GM12875 (cell line): ENCODE data around the gene NES.
"Not testable (repeated sequence)": the region's sequence is repeated elsewhere in the genome, so short reads cannot be mapped to it uniquely, and the experiment has no call there.

Source experiments
- H3K4me3 ChIP-seq: one replicate; pipeline ENCODE4 v1.5.1; 2011; ENCODE audit warnings: low read depth, low read length, control low read depth
- CTCF ChIP-seq: IDR thresholded peaks from 2 replicates; pipeline ENCODE4 v1.5.1; 2011; ENCODE audit warnings: low read depth, mild to moderate bottlenecking, control low read depth, inconsistent platforms, low read length, moderate library complexity, borderline replicate concordance; ENCODE audit not compliant: insufficient read depth

Gene NES

DNA sequence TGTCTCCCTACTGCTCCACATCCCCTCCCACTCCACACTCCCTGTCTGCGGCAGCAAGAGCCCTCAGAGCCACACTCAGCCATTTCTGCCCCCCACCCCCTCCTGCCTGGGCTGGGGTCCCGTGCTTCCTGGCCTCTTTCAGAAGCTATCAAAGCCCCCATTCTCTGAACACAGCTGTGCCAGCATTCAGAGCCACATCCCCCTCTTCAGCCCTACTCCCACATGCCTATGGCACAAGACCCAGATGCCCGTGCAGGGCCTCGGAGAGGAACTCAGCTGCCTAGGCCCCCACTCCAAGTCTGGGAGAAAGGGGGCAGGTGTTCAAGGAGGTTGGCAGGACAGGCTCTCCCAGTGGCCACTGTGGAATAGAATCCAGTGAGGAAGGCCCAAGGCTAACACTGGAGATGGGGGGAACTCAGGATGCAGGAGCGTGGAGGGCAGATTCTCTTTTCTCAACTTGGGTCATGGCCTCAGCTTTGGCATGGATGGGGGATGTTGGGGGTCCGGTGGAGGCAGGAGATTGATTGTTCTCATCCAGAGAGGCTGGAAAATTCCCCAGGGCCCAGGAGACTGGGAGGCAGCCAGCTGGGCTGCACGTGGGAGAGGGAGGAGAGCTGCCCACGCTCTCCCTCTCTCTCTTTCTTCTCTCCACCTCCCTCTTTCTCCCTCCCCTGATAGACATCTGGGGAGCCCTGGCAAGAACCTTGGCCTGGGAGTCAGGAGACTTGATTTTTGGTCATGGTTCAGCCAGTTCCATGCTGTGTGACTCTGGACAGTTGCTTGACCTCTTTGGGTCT is 38.8 kb downstream of the NES start:
- no peak overlapping the region for H3K4me3 ChIP-seq
- TF ChIP-seq CTCF: no peak

DNA sequence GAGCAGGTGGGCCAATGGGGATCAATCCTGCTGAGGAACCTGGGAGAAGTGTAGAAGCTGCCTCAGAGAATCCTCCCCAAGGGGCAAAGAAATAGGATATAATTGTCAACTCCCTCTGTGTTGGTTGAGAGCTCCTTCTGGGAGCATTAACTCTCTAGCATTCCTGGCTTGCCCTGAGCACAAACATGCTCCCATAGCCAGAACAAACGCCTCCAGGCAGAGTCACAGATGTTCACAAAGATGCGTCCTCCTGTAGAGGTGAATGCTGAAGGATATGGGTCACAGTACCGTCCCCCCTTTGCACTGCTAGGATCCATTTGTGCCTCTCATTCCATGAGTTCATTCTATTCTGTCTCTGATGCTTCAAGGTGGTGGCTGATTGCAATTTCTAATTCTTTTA is 44.9 kb downstream of the NES start:
- H3K4me3 ChIP-seq: no peak overlapping the region
- no peak for TF ChIP-seq CTCF

- not testable (repeated sequence) for H3K4me3 ChIP-seq
These were observed 46.1 kb downstream of the NES start for GRCh38 chr1:156631152-156631551.

- no peak for TF ChIP-seq CTCF
- no peak overlapping the region for H3K4me3 ChIP-seq
These were observed 47.3 kb downstream of the NES start for GRCh38 chr1:156629823-156630449.

GRCh38 chr1:156627313-156627880 is 49.8 kb downstream of the NES start:
- peak; percentile 64 for TF ChIP-seq CTCF
- no peak overlapping the region for H3K4me3 ChIP-seq

GRCh38 chr1:156626079-156626438 is 51.1 kb downstream of the NES start:
- no peak for TF ChIP-seq CTCF
- H3K4me3 ChIP-seq: no peak overlapping the region

DNA sequence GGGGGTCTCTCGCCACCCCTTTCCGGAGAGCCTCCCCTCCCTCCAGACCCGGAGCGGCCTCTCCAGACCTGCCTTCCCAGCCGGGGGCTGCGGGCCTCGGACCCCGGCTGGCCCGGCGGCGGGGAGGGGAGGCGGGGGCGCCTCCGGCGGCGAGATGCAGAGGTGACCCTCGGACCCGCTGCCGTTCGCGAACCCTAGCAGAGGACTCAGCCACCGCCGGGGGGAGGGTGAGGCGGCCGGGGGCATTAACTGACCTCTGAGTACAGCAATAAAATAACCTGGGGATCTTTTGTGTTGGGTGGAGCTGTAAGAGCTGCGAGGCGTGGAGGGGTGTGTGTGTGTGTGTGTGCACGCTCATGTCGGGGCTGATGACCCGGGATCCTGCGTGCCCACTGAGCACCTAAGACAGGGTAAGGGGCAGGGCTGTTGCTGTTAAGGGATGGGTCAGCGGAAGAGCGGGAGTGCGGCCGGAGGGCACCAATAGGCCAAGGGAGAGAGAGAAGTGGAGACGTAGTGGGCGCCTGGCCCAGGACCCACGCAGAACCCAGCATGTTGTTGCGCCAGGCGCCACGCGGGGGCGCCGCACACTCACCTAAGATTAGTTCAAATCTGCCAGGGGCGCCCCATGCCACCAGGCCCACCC is 51.6 kb downstream of the NES start:
- no peak overlapping the region for H3K4me3 ChIP-seq
- peak; percentile 90 for TF ChIP-seq CTCF
